ENCODE measurements around the gene PCDHGC3. TPM values are rescaled to one million over a fixed set of nuclear protein-coding genes. Genes with fewer than 3 reads are reported as not detected.

Gene PCDHGC3
- total and polyA plus RNA-seq, 2 experiments from 2014 or later, result 12.9 to 13.8 TPM

DNA sequence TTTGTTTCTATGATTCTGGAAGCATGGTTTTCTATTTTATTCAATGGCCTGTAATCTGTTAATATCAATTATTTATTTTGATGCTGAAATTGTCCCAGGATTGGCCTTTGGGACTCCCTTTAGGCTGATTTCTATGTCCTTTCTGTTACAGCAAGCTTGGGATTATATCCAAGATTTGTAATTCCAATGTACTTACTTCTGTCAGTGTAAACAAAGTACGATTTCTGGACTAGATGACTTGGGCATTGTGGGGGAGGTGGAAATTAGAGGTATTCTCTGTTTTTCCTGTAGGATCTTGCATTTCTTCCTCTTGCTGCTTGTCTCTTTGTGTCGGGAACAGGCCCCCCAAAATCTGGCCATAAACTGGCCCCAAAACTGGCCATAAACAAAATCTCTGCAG, 41.8 kb upstream of the PCDHGC3 start:
- no peak for TF ChIP-seq CREB1 (CRISPR knock-in tag; IDR thresholded peaks at IDR 0.05; ENCODE audit: low read depth)
- no peak for TF ChIP-seq ZNF331 (CRISPR knock-in tag; IDR thresholded peaks at IDR 0.05; ENCODE audit: low read depth)
- no peak for TF ChIP-seq EZH2 (IDR thresholded peaks at IDR 0.05; ENCODE audit: low read depth, unreplicated experiment)
- no peak for TF ChIP-seq ZNF114 (CRISPR knock-in tag; IDR thresholded peaks at IDR 0.05)
- TF ChIP-seq JUNB (IDR thresholded peaks at IDR 0.05; ENCODE audit: unreplicated experiment), result no peak
- TF ChIP-seq POLR2AphosphoS5 (IDR thresholded peaks at IDR 0.05; ENCODE audit: low read depth), result no peak
- TF ChIP-seq, protein P1, sequence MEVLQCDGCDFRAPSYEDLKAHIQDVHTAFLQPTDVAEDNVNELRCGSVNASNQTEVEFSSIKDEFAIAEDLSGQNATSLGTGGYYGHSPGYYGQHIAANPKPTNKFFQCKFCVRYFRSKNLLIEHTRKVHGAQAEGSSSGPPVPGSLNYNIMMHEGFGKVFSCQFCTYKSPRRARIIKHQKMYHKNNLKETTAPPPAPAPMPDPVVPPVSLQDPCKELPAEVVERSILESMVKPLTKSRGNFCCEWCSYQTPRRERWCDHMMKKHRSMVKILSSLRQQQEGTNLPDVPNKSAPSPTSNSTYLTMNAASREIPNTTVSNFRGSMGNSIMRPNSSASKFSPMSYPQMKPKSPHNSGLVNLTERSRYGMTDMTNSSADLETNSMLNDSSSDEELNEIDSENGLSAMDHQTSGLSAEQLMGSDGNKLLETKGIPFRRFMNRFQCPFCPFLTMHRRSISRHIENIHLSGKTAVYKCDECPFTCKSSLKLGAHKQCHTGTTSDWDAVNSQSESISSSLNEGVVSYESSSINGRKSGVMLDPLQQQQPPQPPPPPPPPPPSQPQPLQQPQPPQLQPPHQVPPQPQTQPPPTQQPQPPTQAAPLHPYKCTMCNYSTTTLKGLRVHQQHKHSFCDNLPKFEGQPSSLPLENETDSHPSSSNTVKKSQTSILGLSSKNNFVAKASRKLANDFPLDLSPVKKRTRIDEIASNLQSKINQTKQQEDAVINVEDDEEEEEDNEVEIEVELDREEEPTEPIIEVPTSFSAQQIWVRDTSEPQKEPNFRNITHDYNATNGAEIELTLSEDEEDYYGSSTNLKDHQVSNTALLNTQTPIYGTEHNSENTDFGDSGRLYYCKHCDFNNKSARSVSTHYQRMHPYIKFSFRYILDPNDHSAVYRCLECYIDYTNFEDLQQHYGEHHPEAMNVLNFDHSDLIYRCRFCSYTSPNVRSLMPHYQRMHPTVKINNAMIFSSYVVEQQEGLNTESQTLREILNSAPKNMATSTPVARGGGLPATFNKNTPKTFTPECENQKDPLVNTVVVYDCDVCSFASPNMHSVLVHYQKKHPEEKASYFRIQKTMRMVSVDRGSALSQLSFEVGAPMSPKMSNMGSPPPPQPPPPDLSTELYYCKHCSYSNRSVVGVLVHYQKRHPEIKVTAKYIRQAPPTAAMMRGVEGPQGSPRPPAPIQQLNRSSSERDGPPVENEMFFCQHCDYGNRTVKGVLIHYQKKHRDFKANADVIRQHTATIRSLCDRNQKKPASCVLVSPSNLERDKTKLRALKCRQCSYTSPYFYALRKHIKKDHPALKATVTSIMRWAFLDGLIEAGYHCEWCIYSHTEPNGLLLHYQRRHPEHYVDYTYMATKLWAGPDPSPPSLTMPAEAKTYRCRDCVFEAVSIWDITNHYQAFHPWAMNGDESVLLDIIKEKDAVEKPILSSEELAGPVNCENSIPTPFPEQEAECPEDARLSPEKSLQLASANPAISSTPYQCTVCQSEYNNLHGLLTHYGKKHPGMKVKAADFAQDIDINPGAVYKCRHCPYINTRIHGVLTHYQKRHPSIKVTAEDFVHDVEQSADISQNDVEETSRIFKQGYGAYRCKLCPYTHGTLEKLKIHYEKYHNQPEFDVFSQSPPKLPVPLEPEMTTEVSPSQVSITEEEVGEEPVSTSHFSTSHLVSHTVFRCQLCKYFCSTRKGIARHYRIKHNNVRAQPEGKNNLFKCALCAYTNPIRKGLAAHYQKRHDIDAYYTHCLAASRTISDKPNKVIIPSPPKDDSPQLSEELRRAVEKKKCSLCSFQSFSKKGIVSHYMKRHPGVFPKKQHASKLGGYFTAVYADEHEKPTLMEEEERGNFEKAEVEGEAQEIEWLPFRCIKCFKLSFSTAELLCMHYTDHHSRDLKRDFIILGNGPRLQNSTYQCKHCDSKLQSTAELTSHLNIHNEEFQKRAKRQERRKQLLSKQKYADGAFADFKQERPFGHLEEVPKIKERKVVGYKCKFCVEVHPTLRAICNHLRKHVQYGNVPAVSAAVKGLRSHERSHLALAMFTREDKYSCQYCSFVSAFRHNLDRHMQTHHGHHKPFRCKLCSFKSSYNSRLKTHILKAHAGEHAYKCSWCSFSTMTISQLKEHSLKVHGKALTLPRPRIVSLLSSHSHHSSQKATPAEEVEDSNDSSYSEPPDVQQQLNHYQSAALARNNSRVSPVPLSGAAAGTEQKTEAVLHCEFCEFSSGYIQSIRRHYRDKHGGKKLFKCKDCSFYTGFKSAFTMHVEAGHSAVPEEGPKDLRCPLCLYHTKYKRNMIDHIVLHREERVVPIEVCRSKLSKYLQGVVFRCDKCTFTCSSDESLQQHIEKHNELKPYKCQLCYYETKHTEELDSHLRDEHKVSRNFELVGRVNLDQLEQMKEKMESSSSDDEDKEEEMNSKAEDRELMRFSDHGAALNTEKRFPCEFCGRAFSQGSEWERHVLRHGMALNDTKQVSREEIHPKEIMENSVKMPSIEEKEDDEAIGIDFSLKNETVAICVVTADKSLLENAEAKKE (CRISPR knock-in tag; IDR thresholded peaks at IDR 0.05), result no peak
- TF ChIP-seq, protein P2, sequence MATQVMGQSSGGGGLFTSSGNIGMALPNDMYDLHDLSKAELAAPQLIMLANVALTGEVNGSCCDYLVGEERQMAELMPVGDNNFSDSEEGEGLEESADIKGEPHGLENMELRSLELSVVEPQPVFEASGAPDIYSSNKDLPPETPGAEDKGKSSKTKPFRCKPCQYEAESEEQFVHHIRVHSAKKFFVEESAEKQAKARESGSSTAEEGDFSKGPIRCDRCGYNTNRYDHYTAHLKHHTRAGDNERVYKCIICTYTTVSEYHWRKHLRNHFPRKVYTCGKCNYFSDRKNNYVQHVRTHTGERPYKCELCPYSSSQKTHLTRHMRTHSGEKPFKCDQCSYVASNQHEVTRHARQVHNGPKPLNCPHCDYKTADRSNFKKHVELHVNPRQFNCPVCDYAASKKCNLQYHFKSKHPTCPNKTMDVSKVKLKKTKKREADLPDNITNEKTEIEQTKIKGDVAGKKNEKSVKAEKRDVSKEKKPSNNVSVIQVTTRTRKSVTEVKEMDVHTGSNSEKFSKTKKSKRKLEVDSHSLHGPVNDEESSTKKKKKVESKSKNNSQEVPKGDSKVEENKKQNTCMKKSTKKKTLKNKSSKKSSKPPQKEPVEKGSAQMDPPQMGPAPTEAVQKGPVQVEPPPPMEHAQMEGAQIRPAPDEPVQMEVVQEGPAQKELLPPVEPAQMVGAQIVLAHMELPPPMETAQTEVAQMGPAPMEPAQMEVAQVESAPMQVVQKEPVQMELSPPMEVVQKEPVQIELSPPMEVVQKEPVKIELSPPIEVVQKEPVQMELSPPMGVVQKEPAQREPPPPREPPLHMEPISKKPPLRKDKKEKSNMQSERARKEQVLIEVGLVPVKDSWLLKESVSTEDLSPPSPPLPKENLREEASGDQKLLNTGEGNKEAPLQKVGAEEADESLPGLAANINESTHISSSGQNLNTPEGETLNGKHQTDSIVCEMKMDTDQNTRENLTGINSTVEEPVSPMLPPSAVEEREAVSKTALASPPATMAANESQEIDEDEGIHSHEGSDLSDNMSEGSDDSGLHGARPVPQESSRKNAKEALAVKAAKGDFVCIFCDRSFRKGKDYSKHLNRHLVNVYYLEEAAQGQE (IDR thresholded peaks at IDR 0.05; ENCODE audit: unreplicated experiment), result no peak
- no peak for TF ChIP-seq EZH2phosphoT487 (IDR thresholded peaks at IDR 0.05; ENCODE audit: unreplicated experiment)
- TF ChIP-seq, protein P3, sequence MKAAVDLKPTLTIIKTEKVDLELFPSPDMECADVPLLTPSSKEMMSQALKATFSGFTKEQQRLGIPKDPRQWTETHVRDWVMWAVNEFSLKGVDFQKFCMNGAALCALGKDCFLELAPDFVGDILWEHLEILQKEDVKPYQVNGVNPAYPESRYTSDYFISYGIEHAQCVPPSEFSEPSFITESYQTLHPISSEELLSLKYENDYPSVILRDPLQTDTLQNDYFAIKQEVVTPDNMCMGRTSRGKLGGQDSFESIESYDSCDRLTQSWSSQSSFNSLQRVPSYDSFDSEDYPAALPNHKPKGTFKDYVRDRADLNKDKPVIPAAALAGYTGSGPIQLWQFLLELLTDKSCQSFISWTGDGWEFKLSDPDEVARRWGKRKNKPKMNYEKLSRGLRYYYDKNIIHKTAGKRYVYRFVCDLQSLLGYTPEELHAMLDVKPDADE (IDR thresholded peaks at IDR 0.05), result no peak
- TF ChIP-seq NANOG (IDR thresholded peaks at IDR 0.05; ENCODE audit: borderline replicate concordance), result no peak
- TF ChIP-seq STAT1 (IDR thresholded peaks at IDR 0.05; ENCODE audit: unreplicated experiment), result no peak
- TF ChIP-seq, protein P4, sequence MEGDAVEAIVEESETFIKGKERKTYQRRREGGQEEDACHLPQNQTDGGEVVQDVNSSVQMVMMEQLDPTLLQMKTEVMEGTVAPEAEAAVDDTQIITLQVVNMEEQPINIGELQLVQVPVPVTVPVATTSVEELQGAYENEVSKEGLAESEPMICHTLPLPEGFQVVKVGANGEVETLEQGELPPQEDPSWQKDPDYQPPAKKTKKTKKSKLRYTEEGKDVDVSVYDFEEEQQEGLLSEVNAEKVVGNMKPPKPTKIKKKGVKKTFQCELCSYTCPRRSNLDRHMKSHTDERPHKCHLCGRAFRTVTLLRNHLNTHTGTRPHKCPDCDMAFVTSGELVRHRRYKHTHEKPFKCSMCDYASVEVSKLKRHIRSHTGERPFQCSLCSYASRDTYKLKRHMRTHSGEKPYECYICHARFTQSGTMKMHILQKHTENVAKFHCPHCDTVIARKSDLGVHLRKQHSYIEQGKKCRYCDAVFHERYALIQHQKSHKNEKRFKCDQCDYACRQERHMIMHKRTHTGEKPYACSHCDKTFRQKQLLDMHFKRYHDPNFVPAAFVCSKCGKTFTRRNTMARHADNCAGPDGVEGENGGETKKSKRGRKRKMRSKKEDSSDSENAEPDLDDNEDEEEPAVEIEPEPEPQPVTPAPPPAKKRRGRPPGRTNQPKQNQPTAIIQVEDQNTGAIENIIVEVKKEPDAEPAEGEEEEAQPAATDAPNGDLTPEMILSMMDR (conservative IDR thresholded peaks at IDR 0.05; ENCODE audit: low read depth in 2 of 2), result no peak
- Histone ChIP-seq H3K36me3 (ENCODE audit: insufficient read depth) (peaks cover 8% of the 10 kb centered on the region; the same call in 1 of the 2 replicates), H3K4me2 (no peak overlapping the region), H3K27ac (ENCODE audit: low read depth) (no peak overlapping the region), H2AFZ (no peak overlapping the region), H3K4me1 (ENCODE audit: insufficient read depth) (peaks cover 1% of the 10 kb centered on the region; the same call in 1 of the 2 replicates), H3K27me3 (ENCODE audit: insufficient read depth) (no peaks in the 10 kb centered on the region), H3K9me2 (ENCODE audit: insufficient read depth) (no peaks in the 10 kb centered on the region), H3F3A (replicated peaks; ENCODE audit: low read depth) (no peaks in the 10 kb centered on the region), H4K20me1 (replicated peaks; ENCODE audit: insufficient read depth) (no peaks in the 10 kb centered on the region), H3K4me3 (no peak overlapping the region), H3K79me2 (replicated peaks; ENCODE audit: insufficient read depth) (no peaks in the 10 kb centered on the region)
- Mint-ChIP-seq H3K9me3 (peaks cover 48% of the 10 kb centered on the region), H3K27me3 (ENCODE audit: insufficient read depth, low read depth, poor library complexity) (peaks cover 6% of the 10 kb centered on the region), H3K4me3 (no peak overlapping the region), H3K36me3 (ENCODE audit: low read depth) (peaks cover 42% of the 10 kb centered on the region), H3K4me1 (no peaks in the 10 kb centered on the region), H3K27ac (no peak overlapping the region)
- ATAC-seq, result no peak
- no peak for DNase-seq (ENCODE audit: low spot score)
